NCI-H128 (cell line): ENCODE data around the gene TARS2.
A peak's percentile ranks its signal among the peaks of the same experiment; 100 is the strongest.

ENCODE experiments used
- DNase-seq: peaks from one replicate; lab custom pipeline; 2025; ENCODE audit not compliant: unreplicated experiment; lab: John Stamatoyannopoulos, UW

Gene TARS2

GRCh38 chr1:150507912-150508864 is 21.0 kb downstream of the TARS2 start, which contains the start of gene ECM1:
TSS of gene ECM1 (plus strand) at chr1:150508109. CDS start at chr1:150508210, 101 bp downstream.
- no peak for DNase-seq

DNA sequence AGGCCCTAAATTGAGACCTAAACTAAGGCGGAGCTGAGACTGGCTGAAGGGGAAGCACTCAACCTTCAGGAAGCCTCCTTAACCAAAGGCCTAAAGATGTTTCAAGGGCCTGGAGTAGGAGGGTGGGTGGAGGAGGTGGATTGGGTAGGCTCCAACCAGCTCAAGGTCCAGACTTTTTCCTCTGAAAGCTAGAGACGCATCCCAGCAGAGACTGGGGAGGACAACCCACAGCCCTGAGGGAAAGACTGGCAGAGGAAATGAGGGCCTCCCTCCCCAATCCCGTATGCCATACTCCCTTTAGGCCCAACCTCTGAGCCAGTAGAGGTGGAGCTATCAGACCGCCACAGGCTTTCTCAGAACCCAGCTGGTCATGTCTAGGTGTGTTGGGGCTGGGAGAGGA is 21.8 kb downstream of the TARS2 start:
- DNase-seq, result no peak

- DNase-seq, result peak; percentile 57
Measured at GRCh38 chr1:150511551-150511950, 24.3 kb downstream of the TARS2 start.

- no peak for DNase-seq
Measured at GRCh38 chr1:150511985-150512660, 24.9 kb downstream of the TARS2 start.

GRCh38 chr1:150512846-150513245 is 25.6 kb downstream of the TARS2 start:
- no peak for DNase-seq

GRCh38 chr1:150513351-150513791 is 26.2 kb downstream of the TARS2 start:
- DNase-seq, result no peak

DNA sequence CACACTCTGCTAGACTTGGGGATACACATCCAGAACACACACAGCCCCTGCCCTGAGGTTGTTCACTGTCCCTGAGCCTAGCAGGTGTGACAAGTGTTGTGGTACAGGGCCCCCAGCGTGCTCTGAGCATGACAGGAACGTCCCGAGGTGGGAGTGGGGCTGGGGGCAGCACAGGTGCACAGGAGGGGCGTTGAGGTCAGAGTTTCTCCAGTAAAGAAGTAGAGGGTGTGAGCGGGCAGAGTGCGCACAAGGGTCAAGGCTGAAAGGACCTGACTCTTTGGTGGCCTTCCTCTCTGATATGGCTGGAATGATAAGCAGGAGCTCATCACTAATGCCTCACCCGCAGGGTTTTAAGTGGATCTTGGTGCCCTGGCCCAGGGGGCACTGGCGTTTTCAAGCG is 27.0 kb downstream of the TARS2 start:
- DNase-seq, result no peak

DNA sequence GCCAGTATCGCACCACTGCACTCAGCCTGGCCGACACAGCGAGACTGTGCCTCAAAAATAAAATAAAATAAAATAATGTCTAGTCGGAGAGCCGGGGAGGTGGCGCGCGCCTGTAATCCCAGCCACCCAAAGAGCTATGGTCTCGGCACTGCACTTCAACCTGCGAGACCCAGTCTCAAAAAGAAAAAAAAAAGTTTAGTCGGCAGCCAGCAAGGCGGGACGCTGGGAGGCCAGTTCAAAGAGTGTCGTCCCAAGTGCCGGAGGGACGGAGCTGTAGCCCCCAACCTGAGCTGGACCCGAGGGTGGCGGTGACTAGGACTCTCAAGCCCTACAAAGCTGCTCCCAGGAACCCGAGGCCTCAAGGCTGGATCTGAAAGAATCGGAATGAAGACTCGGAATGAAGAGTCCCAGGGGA is 27.7 kb downstream of the TARS2 start:
- no peak for DNase-seq

GRCh38 chr1:150515328-150516049 is 28.3 kb downstream of the TARS2 start, which contains the start of gene FALEC:
TSS of gene FALEC (plus strand) at chr1:150515752.
- peak; percentile 95 for DNase-seq

DNA sequence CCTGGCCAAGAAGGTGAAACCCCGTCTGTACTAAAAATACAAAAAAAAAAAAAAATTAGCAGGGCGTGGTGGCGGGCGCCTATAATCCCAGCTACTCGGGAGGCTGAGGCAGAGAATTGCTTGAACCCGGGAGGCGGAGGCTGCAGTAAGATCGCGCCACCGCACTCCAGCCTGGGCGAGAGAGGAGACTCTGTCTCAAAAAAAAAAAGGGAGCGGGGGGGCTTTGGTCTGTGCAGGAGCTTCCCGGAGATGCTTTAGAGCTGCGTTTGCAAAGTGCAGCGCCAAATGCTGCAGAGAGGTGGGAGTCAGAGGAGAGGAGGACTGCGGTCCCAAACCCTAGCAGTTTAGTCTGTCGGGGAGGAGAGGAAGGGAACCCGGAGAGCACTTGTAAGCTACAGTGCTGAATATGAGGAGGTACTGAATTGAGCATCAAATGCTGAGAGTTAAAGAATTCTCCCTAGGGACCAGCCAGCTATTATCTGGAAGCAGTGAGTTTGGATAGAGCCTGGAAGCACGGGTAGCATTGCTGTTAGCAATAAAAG is 28.9 kb downstream of the TARS2 start:
- peak; percentile 43 for DNase-seq

DNA sequence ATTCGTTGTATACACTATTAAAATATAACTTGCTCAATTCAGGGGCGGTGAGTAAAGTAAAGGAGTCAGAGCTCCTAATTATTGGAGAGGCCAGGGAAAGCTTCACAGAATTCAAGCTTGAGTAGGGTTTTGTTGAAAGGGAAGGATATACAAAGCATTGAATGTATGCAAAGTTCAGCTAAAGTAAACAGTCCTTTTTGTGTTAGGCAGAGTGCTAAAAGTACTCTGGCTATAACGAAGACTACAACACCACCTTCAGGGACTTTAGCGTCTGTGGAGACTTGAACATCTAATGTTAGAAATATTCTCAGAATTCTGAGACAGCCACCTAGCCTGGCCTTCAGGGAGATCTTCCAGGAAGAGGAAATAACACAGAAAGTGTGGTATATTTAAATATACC is 29.4 kb downstream of the TARS2 start:
- peak; percentile 38 for DNase-seq

GRCh38 chr1:150521196-150521968 is 34.2 kb downstream of the TARS2 start:
- DNase-seq, result no peak

GRCh38 chr1:150525348-150525747 is 38.1 kb downstream of the TARS2 start:
- no peak for DNase-seq

GRCh38 chr1:150528196-150528595 is 41.0 kb downstream of the TARS2 start:
- DNase-seq, result no peak

- DNase-seq, result no peak
Measured at GRCh38 chr1:150529017-150529416, 41.8 kb downstream of the TARS2 start.

- DNase-seq, result no peak
Measured at GRCh38 chr1:150530491-150531159, 43.4 kb downstream of the TARS2 start.

DNA sequence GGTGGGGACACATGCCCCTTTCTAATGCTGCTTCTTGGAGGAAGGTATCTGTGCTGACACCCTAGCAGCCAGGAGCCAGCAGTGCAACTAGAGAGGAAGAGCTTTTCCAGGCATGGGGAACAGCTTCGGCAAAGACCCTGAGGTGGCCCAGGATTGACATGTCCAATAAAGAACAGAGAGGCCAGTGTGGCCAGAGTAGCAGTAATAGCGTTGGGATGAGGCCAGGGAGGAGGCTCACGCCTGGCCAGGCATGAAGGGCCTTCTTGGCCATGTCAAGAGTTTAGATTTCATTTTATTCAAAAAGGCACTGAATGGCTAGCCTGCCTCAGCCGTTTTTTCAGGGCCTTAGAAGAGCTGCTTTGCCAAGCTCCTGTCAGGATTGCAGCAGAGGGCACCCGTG is 45.6 kb downstream of the TARS2 start:
- no peak for DNase-seq

DNA sequence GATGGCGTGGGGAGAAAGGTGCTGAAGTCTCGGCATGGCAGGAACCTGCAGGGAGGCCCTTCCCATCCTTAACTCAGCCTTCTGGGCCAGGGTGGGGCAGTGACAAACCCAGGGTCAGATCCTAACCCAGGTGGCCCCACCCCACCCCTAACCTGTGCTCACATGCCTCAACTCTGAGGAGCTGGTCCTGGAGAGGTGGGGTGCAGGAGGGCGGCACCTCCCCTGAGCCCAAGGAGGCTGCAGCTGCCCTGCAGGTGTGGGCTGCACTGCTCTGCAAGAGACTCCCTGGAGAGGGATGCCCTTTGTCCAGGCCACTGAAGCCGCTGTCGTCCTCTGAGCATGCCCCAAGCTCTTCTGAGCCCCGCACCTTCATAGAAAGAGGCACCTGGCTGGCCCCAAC is 46.8 kb downstream of the TARS2 start:
- no peak for DNase-seq

DNA sequence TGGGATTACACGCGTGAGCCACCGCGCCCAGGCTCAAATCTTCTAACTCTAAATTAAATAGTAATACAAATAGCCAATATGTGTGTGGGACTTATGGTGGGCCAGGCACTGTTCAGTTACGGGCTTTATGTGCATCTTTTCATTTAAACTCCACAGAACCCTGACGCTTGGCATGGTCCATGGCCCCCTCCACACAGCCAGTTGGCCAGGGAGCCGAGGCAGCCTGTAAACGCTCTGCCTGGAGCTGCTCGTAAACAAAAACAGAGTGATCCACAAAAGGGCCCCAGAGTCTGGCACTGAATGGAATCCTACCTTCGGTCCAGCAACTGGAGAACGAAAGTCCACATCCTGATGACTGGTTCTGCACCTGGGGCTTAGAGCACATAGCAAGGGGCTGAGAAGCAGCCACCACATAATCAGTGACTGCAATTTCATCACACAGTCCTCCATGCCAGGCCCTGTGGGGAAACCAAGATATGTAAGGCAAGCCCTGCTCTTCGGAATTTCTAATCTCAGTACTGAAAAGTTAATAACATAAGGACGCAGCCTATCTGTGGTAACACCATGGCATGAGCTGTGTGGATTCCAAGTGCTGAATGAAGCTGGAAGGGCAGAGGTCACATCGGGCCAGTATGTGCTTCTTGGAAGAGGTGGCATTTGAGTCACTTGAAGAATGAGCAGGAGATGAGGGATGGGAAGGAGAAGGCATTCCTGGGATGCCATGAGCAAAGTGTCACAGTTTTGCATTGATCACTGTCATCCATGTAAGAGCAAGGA is 48.5 kb downstream of the TARS2 start:
- no peak for DNase-seq
